Measurements from ENCODE around the gene ANKDD1B. TPM values are rescaled to one million over a fixed set of nuclear protein-coding genes. Genes with fewer than 3 reads are reported as not detected.

ANKDD1B gene
- 0.44 TPM in 1 of 2 replicates, not detected in the other for total RNA-seq

GRCh38 chr5:75611311-75612225 is at the start of gene ANKDD1B:
Gene ANKDD1B, plus strand, starts transcription at chr5:75611453. Its CDS starts 182 bp downstream, at chr5:75611635.

GRCh38 chr5:75717082-75717922 is 106.0 kb downstream of the ANKDD1B start, which contains the start of gene POC5:
Gene POC5, minus strand, starts transcription at chr5:75717437. Its CDS starts 4,500 bp downstream, at chr5:75712937.

Small RNA genes within 50 kb of the gene (small RNA-seq; reads per million reads assigned to genes)
- gene RNU6-680P (ENCODE audit: low replicate concordance): not detected

Other genes with a start within 250 kb of the ANKDD1B start
- gene CERT1, start 99.8 kb upstream of the ANKDD1B start, total RNA-seq: 18.0 and 28.0 TPM in 2 replicates
- gene POLK, start 99.6 kb upstream of the ANKDD1B start, total RNA-seq: 32.0 and 44.4 TPM in 2 replicates
- gene POC5, start 106.0 kb downstream of the ANKDD1B start, total RNA-seq: 7.0 and 19.5 TPM in 2 replicates